Erythroblast (primary cell): Measurements from ENCODE around the gene DRC7.

ENCODE experiments used
- GATA1 ChIP-seq: IDR thresholded peaks from 2 replicates; pipeline ENCODE4 v1.6.1; 2011; ENCODE audit warnings: low read depth, mild to moderate bottlenecking, control low read depth, low read length, moderate library complexity
- POLR2A ChIP-seq: IDR thresholded peaks from 2 replicates; pipeline ENCODE4 v1.6.1; 2011; ENCODE audit warnings: mild to moderate bottlenecking, low read length

- TF ChIP-seq POLR2A (no peak), GATA1 (no peak)
These were observed 44.8 kb upstream of the DRC7 start for GRCh38 chr16:57649846-57650245.
